GM19035 (cell line): Measurements from ENCODE around the gene THBS3.
"Not testable (repeated sequence)": the region's sequence is repeated elsewhere in the genome, so short reads cannot be mapped to it uniquely, and the experiment has no call there.

Experiments
- ATAC-seq: cut with Tn5 transposase; IDR thresholded peaks from one replicate; pipeline ENCODE4 v1.9.1; 2021; ENCODE audit not compliant: unreplicated experiment

THBS3 gene

GRCh38 chr1:155235375-155235774 is 27.7 kb upstream of the THBS3 start:
- not testable (repeated sequence) for ATAC-seq

GRCh38 chr1:155233502-155233901 is 25.8 kb upstream of the THBS3 start:
- ATAC-seq: not testable (repeated sequence)

GRCh38 chr1:155232001-155232978 is 24.6 kb upstream of the THBS3 start:
- ATAC-seq: not testable (repeated sequence)

GRCh38 chr1:155231302-155231701 is 23.6 kb upstream of the THBS3 start:
- not testable (repeated sequence) for ATAC-seq

GRCh38 chr1:155228096-155228427 is 20.4 kb upstream of the THBS3 start:
- no peak for ATAC-seq

GRCh38 chr1:155227261-155228095 is 19.8 kb upstream of the THBS3 start:
- ATAC-seq: peak; percentile 94

GRCh38 chr1:155226910-155227260 is 19.2 kb upstream of the THBS3 start:
- no peak for ATAC-seq

- ATAC-seq: no peak
Observed at GRCh38 chr1:155226188-155226909, 18.7 kb upstream of the THBS3 start.

GRCh38 chr1:155225404-155225759 is 17.7 kb upstream of the THBS3 start:
- not testable (repeated sequence) for ATAC-seq

- ATAC-seq: no peak
Observed at GRCh38 chr1:155223047-155223446, 15.3 kb upstream of the THBS3 start.

- not testable (repeated sequence) for ATAC-seq
Observed at GRCh38 chr1:155220211-155220965, 12.7 kb upstream of the THBS3 start.

- no peak for ATAC-seq
Observed at GRCh38 chr1:155219592-155220031, 11.9 kb upstream of the THBS3 start.

- no peak for ATAC-seq
Observed at GRCh38 chr1:155218854-155219591, 11.3 kb upstream of the THBS3 start.

- ATAC-seq: not testable (repeated sequence)
Observed at GRCh38 chr1:155214702-155215101, 7.0 kb upstream of the THBS3 start.

- ATAC-seq: not testable (repeated sequence)
Observed at GRCh38 chr1:155212051-155212440, 4.3 kb upstream of the THBS3 start.

- not testable (repeated sequence) for ATAC-seq
Observed at GRCh38 chr1:155211381-155212050, 3.8 kb upstream of the THBS3 start.

GRCh38 chr1:155210314-155211104 is 2.8 kb upstream of the THBS3 start:
- ATAC-seq: no peak

- ATAC-seq: no peak
Observed at GRCh38 chr1:155209312-155209721, 1.6 kb upstream of the THBS3 start.
